ENCODE results near the gene GNAI2. TPM values are rescaled to one million over a fixed set of nuclear protein-coding genes. Genes with fewer than 3 reads are reported as not detected.

The GNAI2 gene
- total and polyA plus RNA-seq, 8 donors = 61.1 to 211 (median 79.2) TPM

- Histone ChIP-seq H3K4me1 (peaks cover 78 to 92% (median 89%) of the 10 kb centered on the region in 4 donors), H3K27me3 (no peaks in the 10 kb centered on the region), H3K27ac (peak overlapping the region in 4 of 5 donors; percentile 90 to 97 (median 92)), H3K9me3 (no peaks in the 10 kb centered on the region), H3K4me3 (peak overlapping the region in 1 of 4 donors; percentile 91), H3K36me3 (peaks cover 0 to 7% (median 3%) of the 10 kb centered on the region in 4 donors)
- TF ChIP-seq POLR2AphosphoS5 (IDR thresholded peaks at IDR 0.05) (no peak), POLR2A (IDR thresholded peaks at IDR 0.05) (no peak), EP300 (IDR thresholded peaks at IDR 0.05) (no peak)
- TF ChIP-seq, protein P1, sequence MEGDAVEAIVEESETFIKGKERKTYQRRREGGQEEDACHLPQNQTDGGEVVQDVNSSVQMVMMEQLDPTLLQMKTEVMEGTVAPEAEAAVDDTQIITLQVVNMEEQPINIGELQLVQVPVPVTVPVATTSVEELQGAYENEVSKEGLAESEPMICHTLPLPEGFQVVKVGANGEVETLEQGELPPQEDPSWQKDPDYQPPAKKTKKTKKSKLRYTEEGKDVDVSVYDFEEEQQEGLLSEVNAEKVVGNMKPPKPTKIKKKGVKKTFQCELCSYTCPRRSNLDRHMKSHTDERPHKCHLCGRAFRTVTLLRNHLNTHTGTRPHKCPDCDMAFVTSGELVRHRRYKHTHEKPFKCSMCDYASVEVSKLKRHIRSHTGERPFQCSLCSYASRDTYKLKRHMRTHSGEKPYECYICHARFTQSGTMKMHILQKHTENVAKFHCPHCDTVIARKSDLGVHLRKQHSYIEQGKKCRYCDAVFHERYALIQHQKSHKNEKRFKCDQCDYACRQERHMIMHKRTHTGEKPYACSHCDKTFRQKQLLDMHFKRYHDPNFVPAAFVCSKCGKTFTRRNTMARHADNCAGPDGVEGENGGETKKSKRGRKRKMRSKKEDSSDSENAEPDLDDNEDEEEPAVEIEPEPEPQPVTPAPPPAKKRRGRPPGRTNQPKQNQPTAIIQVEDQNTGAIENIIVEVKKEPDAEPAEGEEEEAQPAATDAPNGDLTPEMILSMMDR (IDR thresholded peaks at IDR 0.05) = no peak
- intact Hi-C loops (cut with DNase I; ENCODE audit: low total_unique reads) = no loop called here
- 73 to 84% (median 79%) methylated on average over 4 of the region's 4 CpGs for WGBS, 5 donors
- no peak for DNase-seq
Measured at GRCh38 chr3:50239649-50240048, 3.6 kb downstream of the GNAI2 start.

DNA sequence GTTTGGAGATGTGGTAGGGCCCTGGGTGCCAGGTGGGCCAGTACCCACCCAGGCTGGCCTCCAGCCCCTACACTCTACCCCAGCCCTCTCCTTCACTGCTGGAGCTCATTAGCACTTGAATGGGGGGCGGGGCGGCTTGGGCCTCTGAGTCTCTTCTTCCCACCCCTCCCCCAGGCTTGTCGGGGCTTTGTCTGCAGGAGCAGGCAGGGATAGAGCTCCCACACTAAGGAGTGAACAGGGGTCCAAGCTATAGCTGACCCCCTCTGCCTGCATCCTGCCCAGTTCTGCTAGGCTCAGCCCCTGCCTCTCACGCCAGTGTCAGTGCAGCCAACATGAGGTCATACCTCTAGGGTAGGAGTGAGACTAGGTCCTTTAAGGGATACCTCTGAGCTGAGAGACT lies 5.2 kb downstream of the GNAI2 start:
- TF ChIP-seq POLR2A (IDR thresholded peaks at IDR 0.05) (no peak), EP300 (IDR thresholded peaks at IDR 0.05) (no peak), POLR2AphosphoS5 (IDR thresholded peaks at IDR 0.05) (no peak)
- TF ChIP-seq, protein P1 (IDR thresholded peaks at IDR 0.05) = no peak
- DNase-seq = no peak
- intact Hi-C loops (cut with DNase I; ENCODE audit: low total_unique reads) = no loop called here
- peaks cover 83 to 98% (median 96%) of the 10 kb centered on the region in 4 donors for H3K4me1 ChIP-seq
- no peaks in the 10 kb centered on the region for H3K9me3 ChIP-seq
- WGBS, 5 donors = 58 to 82% (median 72%) methylated on average over 4 of the region's 4 CpGs
- peak overlapping the region in 2 of 4 donors; percentile 0 to 19 for H3K4me3 ChIP-seq
- H3K36me3 ChIP-seq = peaks cover 0 to 7% (median 3%) of the 10 kb centered on the region in 4 donors
- peak overlapping the region in 4 of 5 donors; percentile 84 to 97 (median 92) for H3K27ac ChIP-seq
- no peaks in the 10 kb centered on the region for H3K27me3 ChIP-seq

DNA sequence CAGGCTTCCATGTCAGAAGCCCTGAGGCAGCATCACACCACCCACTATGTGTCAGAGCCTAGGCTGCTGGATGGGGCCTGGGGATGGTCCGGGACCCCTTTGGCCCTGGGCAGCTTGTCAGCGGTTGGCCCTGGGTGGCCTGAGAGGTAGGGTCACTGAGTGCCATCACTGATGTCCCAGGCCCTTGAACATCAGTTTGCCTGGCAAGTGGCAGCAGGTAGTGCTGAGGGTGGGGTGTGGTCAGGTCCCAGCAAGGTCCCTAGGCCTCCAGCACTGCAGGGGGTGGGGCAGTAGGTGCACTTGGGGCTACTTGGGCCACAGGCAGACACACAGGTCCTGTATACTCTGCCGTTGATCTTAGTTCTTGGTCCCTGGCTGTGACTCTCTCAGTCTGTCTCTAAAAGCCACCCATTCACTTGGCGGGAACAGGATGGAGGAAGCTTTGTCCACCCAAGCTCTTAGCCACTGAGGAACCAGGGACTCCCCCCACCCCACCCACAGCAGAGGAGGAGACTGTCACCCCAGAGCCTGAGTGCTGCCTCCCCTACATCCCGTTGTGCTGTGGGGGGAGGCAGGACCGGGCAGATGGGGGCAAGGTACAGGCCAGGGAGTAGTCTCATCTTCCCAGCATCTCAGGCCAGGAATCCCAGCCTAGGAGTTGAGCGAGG lies 5.8 kb downstream of the GNAI2 start:
- WGBS, 5 donors = 54 to 58% (median 57%) methylated on average over 7 of the region's 7 CpGs
- peak overlapping the region in 2 of 4 donors; percentile 1 to 19 for H3K4me3 ChIP-seq
- peaks cover 88 to 100% (median 98%) of the 10 kb centered on the region in 4 donors for H3K4me1 ChIP-seq

DNA sequence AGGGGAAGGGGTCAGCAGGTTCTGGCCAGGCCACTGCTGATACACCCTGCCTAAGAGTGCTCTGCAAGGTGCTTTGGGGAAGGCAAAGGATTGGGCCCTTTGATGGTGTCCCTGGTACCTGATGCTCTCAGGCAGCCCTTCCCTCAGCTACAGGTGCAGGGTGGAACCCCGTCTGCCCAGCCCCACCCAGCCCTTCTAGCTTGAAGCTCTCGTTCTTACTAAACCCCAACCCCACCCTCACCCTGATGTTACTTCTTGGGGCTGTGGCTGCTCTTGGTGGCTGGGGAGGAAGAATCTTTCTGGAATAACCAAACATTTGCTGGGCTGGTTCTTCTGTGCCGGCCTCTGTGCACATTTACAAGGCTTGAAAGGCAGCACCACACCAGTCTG lies 6.4 kb downstream of the GNAI2 start:
- 28 to 58% (median 43%) methylated on average over 3 of the region's 3 CpGs for WGBS, 5 donors
- H3K36me3 ChIP-seq = peaks cover 0 to 7% (median 3%) of the 10 kb centered on the region in 4 donors
- H3K27ac ChIP-seq = peak overlapping the region; percentile 15 to 97 (median 90)
- peaks cover 88 to 100% (median 98%) of the 10 kb centered on the region in 4 donors for H3K4me1 ChIP-seq
- no peak for TF ChIP-seq POLR2A (IDR thresholded peaks at IDR 0.05)
- TF ChIP-seq, protein P1 (IDR thresholded peaks at IDR 0.05) = no peak
- TF ChIP-seq POLR2AphosphoS5 (IDR thresholded peaks at IDR 0.05) = no peak
- TF ChIP-seq EP300 (IDR thresholded peaks at IDR 0.05) = no peak
- DNase-seq = no peak
- no peaks in the 10 kb centered on the region for H3K9me3 ChIP-seq
- H3K27me3 ChIP-seq = no peaks in the 10 kb centered on the region
- H3K4me3 ChIP-seq = peak overlapping the region in 2 of 4 donors; percentile 1 to 17
- intact Hi-C loops (cut with DNase I; ENCODE audit: low total_unique reads) = no loop called here

More for the DNA sequence above, 5.8 kb downstream of the GNAI2 start:
- intact Hi-C loops (cut with DNase I; ENCODE audit: low total_unique reads) = no loop called here
- Histone ChIP-seq H3K27me3 (no peaks in the 10 kb centered on the region), H3K36me3 (peaks cover 0 to 7% (median 3%) of the 10 kb centered on the region in 4 donors), H3K27ac (peak overlapping the region; percentile 15 to 97 (median 90)), H3K9me3 (no peaks in the 10 kb centered on the region)
- no peak for DNase-seq
- no peak for TF ChIP-seq POLR2A (IDR thresholded peaks at IDR 0.05)

All from stomach (tissue), 9 donors.